H9 (cell line): ENCODE data around the gene CCDC88A. TPM values are rescaled to one million over a fixed set of nuclear protein-coding genes. Genes with fewer than 3 reads are reported as not detected.

Source experiments
- DNase-seq: peaks from one replicate; pipeline ENCODE4 v3.0.0-alpha.2; 2017
- H2AFZ ChIP-seq: one replicate; pipeline ENCODE4 v1.6.1; 2013; ENCODE audit warnings: mild to moderate bottlenecking, low read length, control low read depth, moderate library complexity
- H2AK5ac ChIP-seq: 2 replicates; pipeline ENCODE4 v1.6.1; 2013; ENCODE audit warnings: low read length, control low read depth, mixed read lengths; ENCODE audit not compliant: insufficient read length
- H2BK120ac ChIP-seq: one replicate; pipeline ENCODE4 v1.6.1; 2013; ENCODE audit warnings: low read depth, mild to moderate bottlenecking, low read length, control low read depth, inconsistent platforms; ENCODE audit not compliant: poor library complexity, severe bottlenecking
- H2BK12ac ChIP-seq: 2 replicates; pipeline ENCODE4 v1.6.1; 2013; ENCODE audit warnings: low read length, control low read depth, mixed read lengths, low read depth; ENCODE audit not compliant: insufficient read length
- H2BK15ac ChIP-seq: 2 replicates; pipeline ENCODE4 v1.6.1; 2013; ENCODE audit warnings: low read depth, low read length, control low read depth
- H2BK20ac ChIP-seq: one replicate; pipeline ENCODE4 v1.6.1; 2013; ENCODE audit warnings: low read depth, mild to moderate bottlenecking, low read length, control low read depth, inconsistent platforms; ENCODE audit not compliant: poor library complexity, severe bottlenecking
- H2BK5ac ChIP-seq: 2 replicates; pipeline ENCODE4 v1.6.1; 2013; ENCODE audit warnings: low read length, control low read depth, mixed read lengths; ENCODE audit not compliant: insufficient read length
- H3K14ac ChIP-seq: 2 replicates; pipeline ENCODE4 v1.6.1; 2013; ENCODE audit warnings: low read length, control low read depth; ENCODE audit not compliant: insufficient read depth
- H3K18ac ChIP-seq: 2 replicates; pipeline ENCODE4 v1.6.1; 2013; ENCODE audit warnings: low read depth, mild to moderate bottlenecking, mixed read lengths, low read length, control low read depth; ENCODE audit not compliant: insufficient read length
- H3K23ac ChIP-seq: 2 replicates; pipeline ENCODE4 v1.6.1; 2013; ENCODE audit warnings: low read length, control low read depth, mixed read lengths, low read depth; ENCODE audit not compliant: insufficient read length
- H3K23me2 ChIP-seq: 2 replicates; pipeline ENCODE4 v1.6.1; 2013; ENCODE audit warnings: low read depth, mild to moderate bottlenecking, mixed read lengths, low read length, control low read depth; ENCODE audit not compliant: insufficient read length, poor library complexity, severe bottlenecking
- H3K27ac ChIP-seq: 2 replicates; pipeline ENCODE4 v1.5.1; 2013; ENCODE audit warnings: low read length, control low read depth, mixed read lengths, low read depth; ENCODE audit not compliant: insufficient read length
- H3K27me3 ChIP-seq: 2 replicates; pipeline ENCODE4 v1.6.1; 2013; ENCODE audit warnings: low read length, control low read depth, inconsistent platforms; ENCODE audit not compliant: insufficient read depth
- H3K4ac ChIP-seq: 2 replicates; pipeline ENCODE4 v1.6.1; 2013; ENCODE audit warnings: low read depth, mild to moderate bottlenecking, control low read depth, inconsistent platforms, low read length, moderate library complexity
- H3K4me1 ChIP-seq: 2 replicates; pipeline ENCODE4 v1.6.1; 2013; ENCODE audit warnings: low read length, control low read depth, inconsistent platforms; ENCODE audit not compliant: insufficient read depth
- H3K4me2 ChIP-seq: 2 replicates; pipeline ENCODE4 v1.6.1; 2013; ENCODE audit warnings: low read length, control low read depth, mixed read lengths; ENCODE audit not compliant: insufficient read length, insufficient read depth
- H3K56ac ChIP-seq: 2 replicates; pipeline ENCODE4 v1.6.1; 2013; ENCODE audit warnings: low read depth, mild to moderate bottlenecking, mixed read lengths, low read length, control low read depth; ENCODE audit not compliant: insufficient read length
- H3K79me1 ChIP-seq: 2 replicates; pipeline ENCODE4 v1.6.1; 2013; ENCODE audit warnings: low read depth, mild to moderate bottlenecking, moderate library complexity, low read length, control low read depth, inconsistent platforms; ENCODE audit not compliant: insufficient read depth, poor library complexity, severe bottlenecking
- H3K79me2 ChIP-seq: 2 replicates; pipeline ENCODE4 v1.6.1; 2013; ENCODE audit warnings: low read length, control low read depth, inconsistent platforms; ENCODE audit not compliant: insufficient read depth
- H3K9ac ChIP-seq: 2 replicates; pipeline ENCODE4 v1.6.1; 2013; ENCODE audit warnings: low read length, control low read depth, mixed read lengths; ENCODE audit not compliant: insufficient read length; ENCODE audit errors: extremely low read depth
- H3K9me3 ChIP-seq: one replicate; pipeline ENCODE4 v1.6.1; 2013; ENCODE audit warnings: low read depth, low read length, inconsistent platforms; ENCODE audit not compliant: control insufficient read depth
- H3T11ph ChIP-seq: one replicate; pipeline ENCODE4 v1.6.1; 2013; ENCODE audit warnings: mild to moderate bottlenecking, low read length, control low read depth, inconsistent platforms
- H4K20me1 ChIP-seq: one replicate; pipeline ENCODE4 v1.6.1; 2013; ENCODE audit not compliant: control insufficient read depth, insufficient read length, insufficient read depth
- H4K5ac ChIP-seq: 2 replicates; pipeline ENCODE4 v1.6.1; 2013; ENCODE audit warnings: low read depth, mild to moderate bottlenecking, mixed read lengths, low read length, control low read depth; ENCODE audit not compliant: insufficient read length
- H4K8ac ChIP-seq: replicated peaks from 2 replicates; pipeline ENCODE4 v1.6.1; 2013; ENCODE audit warnings: low read length, control low read depth, mixed read lengths, low read depth; ENCODE audit not compliant: insufficient read length
- H4K91ac ChIP-seq: 2 replicates; pipeline ENCODE4 v1.6.1; 2013; ENCODE audit warnings: low read depth, mild to moderate bottlenecking, moderate library complexity, mixed read lengths, low read length, control low read depth; ENCODE audit not compliant: insufficient read length
- H3K27ac Mint-ChIP-seq, 3 experiments: 2 replicates in 2 of 3; 3 replicates in 1 of 3; pipeline ENCODE4 v1.8.0; 2020 to 2021; ENCODE audit warnings: mixed read lengths in 3 of 3, mild to moderate bottlenecking in 1 of 3, moderate library complexity in 1 of 3
- H3K27me3 Mint-ChIP-seq: 2 replicates; pipeline ENCODE4 v1.8.0; 2021; ENCODE audit warnings: low read depth, mild to moderate bottlenecking, moderate library complexity, mixed read lengths
- H3K36me3 Mint-ChIP-seq, 3 experiments: 2 replicates in 2 of 3; 3 replicates in 1 of 3; pipeline ENCODE4 v1.8.0; 2020 to 2021; ENCODE audit warnings: low read depth in 3 of 3, mixed read lengths in 3 of 3; ENCODE audit not compliant: insufficient read depth in 1 of 3
- H3K4me1 Mint-ChIP-seq, 2 experiments: 2 replicates each; pipeline ENCODE4 v1.8.0; 2020; ENCODE audit warnings: mixed read lengths in 2 of 2
- H3K4me3 Mint-ChIP-seq, 2 experiments: 2 replicates in 1 of 2; 3 replicates in 1 of 2; pipeline ENCODE4 v1.8.0; 2020 to 2021; ENCODE audit warnings: mild to moderate bottlenecking in 2 of 2, mixed read lengths in 2 of 2, moderate library complexity in 1 of 2
- H3K9me3 Mint-ChIP-seq, 2 experiments: 2 replicates in 1 of 2; 3 replicates in 1 of 2; pipeline ENCODE4 v1.8.0; 2020; ENCODE audit warnings: mild to moderate bottlenecking in 2 of 2, mixed read lengths in 2 of 2, moderate library complexity in 1 of 2
- CTCF ChIP-seq: fragments of 200-600 bp; sonication (generic); conservative IDR thresholded peaks from 3 replicates; pipeline ENCODE4 v1.8.0; 2021; ENCODE audit warnings: antibody characterized with exemption, mild to moderate bottlenecking
- WGBS: extraction: QIAGEN DNeasy Blood & Tissue Kit; methylation state at CpG from one replicate; pipeline ENCODE4 v1.1.7; 2013; ENCODE audit warnings: missing lambda C conversion rate, low lambda C conversion rate, mixed read lengths; ENCODE audit not compliant: insufficient read length; ENCODE audit errors: extremely low coverage; 5-methylcytosine and 5-hydroxymethylcytosine counted together
- total RNA-seq: library from RNA; stranded (reverse); gene quantifications from 2 replicates; pipeline ENCODE4 v1.2.1, GENCODE V29; 2021

CCDC88A gene
- total RNA-seq, 1 experiment from 2014 or later, result 91.8 TPM

- Mint-ChIP-seq H3K27ac (no peak overlapping the region), H3K9me3 (no peaks in the 10 kb centered on the region), H3K36me3 (peaks cover 0 to 9% (median 0%) of the 10 kb centered on the region in 3 experiments; a peak in 3 of 7 replicates), H3K4me1 (peaks cover 5 to 7% of the 10 kb centered on the region in 2 experiments), H3K27me3 (no peaks in the 10 kb centered on the region), H3K4me3 (no peak overlapping the region)
- Histone ChIP-seq H2BK20ac (no peak overlapping the region), H2BK15ac (no peak overlapping the region), H3K79me1 (no peaks in the 10 kb centered on the region), H4K8ac (no peak overlapping the region), H3K56ac (no peak overlapping the region), H3K9me3 (no peaks in the 10 kb centered on the region), H2BK12ac (no peak overlapping the region), H3K4me2 (no peak overlapping the region), H4K20me1 (no peaks in the 10 kb centered on the region), H3K23ac (no peak overlapping the region), H3K18ac (no peak overlapping the region), H3K23me2 (no peaks in the 10 kb centered on the region), H2AFZ (no peak overlapping the region), H3K79me2 (no peaks in the 10 kb centered on the region), H4K5ac (no peak overlapping the region), H3K14ac (no peak overlapping the region), H3K27ac (no peak overlapping the region), H4K91ac (no peak overlapping the region), H3T11ph (no peak overlapping the region), H2BK5ac (no peak overlapping the region), H3K9ac (no peak overlapping the region), H3K4ac (no peak overlapping the region), H2BK120ac (no peak overlapping the region), H3K27me3 (no peaks in the 10 kb centered on the region), H3K4me1 (no peaks in the 10 kb centered on the region), H2AK5ac (no peak overlapping the region)
- TF ChIP-seq CTCF, result no peak
- DNase-seq, result no peak
- no CpG with 5 or more reads among the region's 3 CpGs for WGBS
Measured at GRCh38 chr2:55363636-55364035, 56.0 kb downstream of the CCDC88A start.
